GM21381 (cell line): ENCODE measurements around the gene MPV17L.
"Not testable (repeated sequence)": the region's sequence is repeated elsewhere in the genome, so short reads cannot be mapped to it uniquely, and the experiment has no call there.

Experiments
- ATAC-seq: cut with Tn5 transposase; IDR thresholded peaks from one replicate; pipeline ENCODE4 v1.9.1; 2021; ENCODE audit warnings: mild to moderate bottlenecking, moderate library complexity; ENCODE audit not compliant: unreplicated experiment

Gene MPV17L

DNA sequence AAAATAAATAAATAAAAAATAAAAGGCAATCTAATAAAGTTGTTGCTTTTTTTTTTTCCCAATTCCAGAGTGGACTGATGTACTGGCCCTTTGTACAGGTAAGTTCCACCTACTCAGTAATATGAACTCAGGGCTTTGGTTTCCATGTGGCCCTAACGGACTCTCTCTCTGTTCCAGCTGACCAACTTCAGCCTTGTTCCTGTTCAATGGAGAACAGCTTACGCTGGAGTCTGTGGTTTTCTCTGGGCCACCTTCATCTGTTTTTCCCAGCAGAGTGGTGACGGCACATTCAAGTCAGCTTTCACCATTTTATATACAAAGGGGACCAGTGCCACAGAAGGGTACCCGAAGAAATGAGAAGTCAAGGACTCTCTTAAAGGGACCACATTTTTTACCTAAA lies 12.2 kb downstream of the MPV17L start:
- ATAC-seq: not testable (repeated sequence)

DNA sequence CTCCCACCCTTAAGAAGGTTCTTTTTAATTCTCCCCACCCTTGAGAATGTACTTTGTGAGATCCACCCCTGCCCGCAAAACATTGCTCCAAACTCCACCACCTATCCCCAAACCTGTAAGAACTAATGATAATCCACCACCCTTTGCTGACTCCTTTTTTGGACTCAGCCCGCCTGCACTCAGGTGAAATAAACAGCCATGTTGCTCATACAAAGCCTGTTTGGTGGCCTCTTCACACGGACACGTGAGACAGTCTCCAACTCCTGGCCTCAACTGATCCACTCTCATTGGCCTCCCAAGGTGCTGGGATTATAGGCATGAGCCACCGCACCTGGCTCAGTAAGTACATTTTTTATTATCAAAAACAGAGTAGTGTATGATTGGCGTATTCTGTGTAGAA lies 13.9 kb downstream of the MPV17L start:
- ATAC-seq: not testable (repeated sequence)

DNA sequence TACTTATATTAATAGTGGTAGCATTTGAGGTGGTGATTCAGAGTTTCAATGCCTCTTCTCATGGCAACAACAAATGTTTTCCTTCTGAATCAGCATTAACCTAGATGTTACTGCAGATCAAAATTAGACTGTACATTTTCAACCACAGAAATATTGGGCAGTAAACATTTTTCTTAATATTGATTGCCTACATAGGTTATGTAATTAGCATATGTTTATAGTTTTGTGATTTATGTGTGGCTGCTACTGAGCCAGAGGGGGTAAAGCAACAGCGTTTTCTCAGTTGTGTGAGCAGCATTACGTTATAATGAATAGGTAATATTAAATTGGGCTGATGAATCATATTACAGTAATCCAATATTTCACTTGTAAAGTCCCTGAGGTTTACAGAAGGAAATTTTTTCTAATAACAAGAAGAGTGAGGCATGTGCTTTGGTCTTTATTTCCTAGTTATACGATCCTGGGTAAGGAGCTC lies 20.0 kb downstream of the MPV17L start:
- no peak for ATAC-seq

DNA sequence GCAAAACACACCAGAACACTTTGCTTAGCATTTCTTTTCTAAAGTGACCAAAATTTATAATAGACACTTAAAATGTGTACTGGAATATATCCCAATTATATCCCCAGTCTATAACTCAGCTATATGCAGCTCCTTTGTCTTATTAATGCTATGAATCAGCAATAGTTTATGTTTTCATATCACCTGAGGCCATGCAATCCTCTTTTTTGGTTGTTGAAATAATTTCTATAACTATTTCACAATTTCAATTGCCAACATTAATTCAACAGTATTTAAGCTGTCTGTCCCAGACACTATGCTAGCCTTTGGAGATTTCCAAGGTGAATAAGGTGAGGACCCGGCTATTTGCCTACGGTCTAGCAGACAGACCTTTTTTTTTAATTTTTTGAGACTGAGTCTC lies 21.6 kb downstream of the MPV17L start:
- no peak for ATAC-seq

DNA sequence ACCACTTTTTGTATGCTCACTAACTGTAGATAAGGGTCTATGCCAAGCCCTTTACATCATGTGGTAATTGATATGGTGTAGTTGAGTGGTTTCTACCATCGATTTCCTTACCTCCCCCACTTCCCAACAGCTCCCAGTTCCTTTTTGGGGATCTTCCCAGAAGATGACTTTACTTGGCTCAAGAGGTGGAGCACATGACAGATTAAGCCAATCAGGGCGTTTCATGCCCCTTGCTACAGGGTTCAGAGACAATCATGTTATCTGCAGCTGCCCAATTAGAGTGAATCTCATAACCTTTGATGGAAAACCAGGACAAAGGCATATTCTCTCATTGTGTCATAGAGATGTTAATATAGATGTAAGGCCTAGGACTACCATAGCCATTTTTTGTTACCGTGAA lies 22.7 kb downstream of the MPV17L start:
- no peak for ATAC-seq

DNA sequence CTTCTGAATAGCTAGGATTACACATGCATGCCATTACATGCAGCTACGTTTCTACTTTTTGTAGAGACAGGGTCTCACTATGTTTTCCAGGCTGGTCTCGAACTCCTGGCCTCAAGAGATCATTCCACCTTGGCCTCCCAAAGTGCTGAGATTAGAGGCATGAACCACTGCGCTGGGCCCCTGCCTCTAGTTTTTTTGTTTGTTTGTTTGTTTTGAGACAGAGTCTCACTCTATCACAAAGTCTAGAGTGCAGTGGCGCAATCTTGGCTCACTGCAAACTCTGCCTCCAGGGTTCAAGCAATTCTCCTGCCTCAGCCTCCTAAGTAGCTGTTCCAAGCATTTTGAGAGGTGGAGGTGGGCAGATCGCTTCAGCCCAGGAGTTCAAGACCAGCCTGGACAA lies 26.1 kb downstream of the MPV17L start:
- not testable (repeated sequence) for ATAC-seq

DNA sequence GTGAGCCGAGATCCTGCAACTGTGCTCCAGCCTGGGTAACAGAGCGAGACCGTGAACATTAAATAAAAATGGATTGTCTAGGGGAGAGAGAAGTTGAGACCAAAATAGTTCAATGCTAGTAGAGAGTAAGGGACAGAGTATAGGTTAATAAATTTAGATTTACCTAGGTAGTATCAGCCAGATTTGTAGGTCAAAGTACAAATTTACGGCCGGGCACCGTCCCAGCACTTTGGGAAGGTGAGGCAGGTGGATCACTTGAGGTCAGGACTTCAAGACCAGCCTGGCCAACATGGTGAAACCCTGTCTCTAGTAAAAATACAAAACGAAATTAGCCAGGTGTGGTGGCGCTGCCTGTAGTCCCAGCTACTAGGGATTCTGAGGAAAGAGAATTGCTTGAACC lies 26.7 kb downstream of the MPV17L start:
- ATAC-seq: no peak

DNA sequence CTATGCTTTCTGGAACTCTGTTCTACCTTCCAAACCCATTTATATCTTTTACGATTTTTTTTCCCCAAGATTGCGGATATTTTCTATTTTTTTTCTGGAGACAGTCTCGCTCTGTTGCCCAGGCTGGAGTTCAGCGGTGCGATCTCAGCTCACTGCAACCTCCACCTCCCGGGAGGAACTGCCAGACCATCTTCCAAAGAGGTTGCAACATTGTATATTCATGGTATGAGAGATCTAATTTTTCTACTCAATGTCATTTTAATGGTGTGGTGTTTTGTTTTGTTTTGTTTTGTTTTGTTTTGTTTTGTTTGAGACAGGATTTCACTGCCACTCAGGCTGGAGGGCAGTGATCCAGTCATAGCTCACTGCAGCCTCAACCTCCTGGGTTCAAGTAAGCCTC lies 30.3 kb downstream of the MPV17L start:
- ATAC-seq: no peak

DNA sequence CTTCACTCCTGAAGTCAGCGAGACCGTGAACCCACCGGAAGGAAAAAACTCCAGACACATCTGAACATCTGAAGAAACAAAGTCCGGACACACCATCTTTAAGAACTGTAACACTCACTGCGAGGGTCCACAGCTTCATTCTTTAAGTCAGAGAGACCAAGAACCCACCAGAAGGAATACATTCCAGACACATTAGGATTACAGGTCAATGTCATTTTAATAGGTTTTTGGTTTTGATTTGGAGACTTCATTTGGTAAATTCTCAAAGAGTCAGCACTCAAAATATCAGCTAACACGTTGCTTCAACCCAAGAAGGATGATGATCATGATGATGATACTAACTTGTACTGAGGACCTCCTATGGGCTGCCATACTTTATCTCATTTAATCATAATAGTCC lies 31.2 kb downstream of the MPV17L start:
- ATAC-seq: no peak

DNA sequence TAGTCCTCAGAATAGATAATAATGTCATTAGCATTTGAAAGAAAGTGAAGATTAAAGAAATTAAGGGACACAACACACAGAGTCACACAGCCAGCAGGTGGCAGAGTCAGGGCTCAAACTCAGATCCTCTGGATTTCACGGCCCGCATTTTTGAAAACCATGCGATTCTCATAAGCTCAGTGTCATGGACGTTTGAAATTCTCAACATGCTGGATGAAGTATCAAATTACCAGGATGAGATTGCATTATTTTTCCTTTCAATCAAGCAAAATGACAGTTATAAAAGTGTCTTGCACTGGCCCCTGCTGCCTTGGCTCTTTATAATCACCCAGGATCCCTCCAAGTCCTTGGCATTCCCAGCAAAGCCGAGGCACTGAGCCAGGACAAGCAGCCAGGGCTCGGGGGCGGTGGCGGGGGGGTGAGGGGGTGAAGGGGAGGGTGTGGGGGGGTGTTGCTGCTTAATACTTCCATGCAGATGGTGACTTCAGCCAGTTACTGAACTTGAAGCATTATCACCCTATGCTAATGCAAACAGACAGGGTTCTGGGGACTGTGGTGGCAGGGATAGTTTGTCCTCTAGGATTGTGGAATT lies 32.2 kb downstream of the MPV17L start:
- ATAC-seq: no peak

DNA sequence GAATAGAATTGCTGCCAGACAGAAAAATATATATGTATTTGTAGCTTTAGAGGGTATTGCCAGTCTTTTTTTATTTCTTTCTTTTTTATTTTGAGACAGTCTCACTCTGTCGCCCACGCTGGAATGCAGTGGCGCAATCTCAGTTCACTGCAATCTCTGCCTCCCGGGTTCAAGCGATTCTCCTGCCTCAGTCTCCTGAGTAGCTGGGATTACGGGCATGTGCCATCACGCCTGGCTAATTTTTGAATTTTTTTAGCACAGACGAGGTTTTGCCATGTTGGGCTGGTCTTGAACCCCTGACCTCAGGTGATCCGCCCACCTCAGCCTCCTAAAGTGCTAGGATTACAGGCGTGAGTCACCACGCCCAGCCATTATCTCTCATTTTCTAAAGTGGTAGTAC lies 35.3 kb downstream of the MPV17L start:
- not testable (repeated sequence) for ATAC-seq

DNA sequence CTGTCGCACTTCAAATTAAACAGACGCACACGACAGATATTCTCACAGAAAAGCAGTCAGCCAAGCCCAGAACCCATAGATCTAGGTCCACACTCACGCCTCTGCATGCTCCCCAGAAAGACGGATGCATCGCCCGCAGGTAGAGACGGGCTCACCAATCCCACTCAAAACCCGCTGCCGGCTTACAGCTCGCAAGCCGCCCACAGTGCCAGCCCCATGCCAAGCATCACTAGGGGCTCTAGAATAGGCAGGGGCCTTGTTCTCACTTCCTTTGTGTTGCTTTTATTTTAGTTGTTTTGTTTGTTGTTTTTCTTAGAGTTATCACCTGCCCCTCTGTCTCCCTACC lies 38.5 kb downstream of the MPV17L start:
- ATAC-seq: no peak

DNA sequence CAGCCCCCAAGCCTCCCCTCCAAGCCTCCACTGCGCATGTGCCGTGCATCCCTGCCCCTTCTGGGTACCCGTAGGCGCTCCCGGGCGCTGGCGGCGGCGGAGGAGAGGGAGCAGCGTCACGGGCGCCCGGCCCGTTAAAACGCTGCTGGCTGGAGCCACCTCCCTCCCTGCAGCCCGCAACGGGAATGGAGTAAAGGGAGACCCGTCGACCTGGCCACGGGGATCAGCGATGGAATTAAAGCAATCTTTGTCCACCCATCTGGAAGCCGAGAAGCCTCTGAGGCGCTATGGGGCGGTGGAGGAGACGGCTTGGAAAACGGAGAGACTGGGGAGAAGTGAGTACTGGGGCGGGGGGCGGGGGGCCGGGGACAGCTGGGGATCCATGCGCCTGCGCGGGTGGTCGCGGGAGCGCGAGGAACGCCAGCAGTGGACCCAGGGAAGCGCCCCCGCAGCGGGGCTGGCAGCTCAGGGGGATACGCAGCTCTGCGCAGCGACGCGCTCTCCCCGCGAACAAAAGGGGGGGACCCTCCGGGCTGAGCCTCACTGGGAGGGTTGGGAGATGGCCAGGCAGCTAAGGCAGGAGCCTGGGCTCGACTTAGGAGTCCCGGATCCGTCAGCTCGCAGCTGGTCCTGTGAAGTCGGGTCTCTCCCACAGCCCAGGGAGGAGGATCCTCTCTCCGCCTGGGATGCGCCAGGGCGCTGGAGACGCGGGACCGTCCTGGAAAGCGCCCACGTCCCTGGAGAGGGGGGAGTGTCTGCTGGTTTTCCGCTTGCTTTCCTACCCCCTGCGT lies 39.1 kb downstream of the MPV17L start, which contains the start of gene BMERB1:
Gene BMERB1 (plus strand): TSS at position 164 of the 791 bp plus-strand sequence. CDS start 66 bp downstream, at position 230.
- no peak for ATAC-seq

DNA sequence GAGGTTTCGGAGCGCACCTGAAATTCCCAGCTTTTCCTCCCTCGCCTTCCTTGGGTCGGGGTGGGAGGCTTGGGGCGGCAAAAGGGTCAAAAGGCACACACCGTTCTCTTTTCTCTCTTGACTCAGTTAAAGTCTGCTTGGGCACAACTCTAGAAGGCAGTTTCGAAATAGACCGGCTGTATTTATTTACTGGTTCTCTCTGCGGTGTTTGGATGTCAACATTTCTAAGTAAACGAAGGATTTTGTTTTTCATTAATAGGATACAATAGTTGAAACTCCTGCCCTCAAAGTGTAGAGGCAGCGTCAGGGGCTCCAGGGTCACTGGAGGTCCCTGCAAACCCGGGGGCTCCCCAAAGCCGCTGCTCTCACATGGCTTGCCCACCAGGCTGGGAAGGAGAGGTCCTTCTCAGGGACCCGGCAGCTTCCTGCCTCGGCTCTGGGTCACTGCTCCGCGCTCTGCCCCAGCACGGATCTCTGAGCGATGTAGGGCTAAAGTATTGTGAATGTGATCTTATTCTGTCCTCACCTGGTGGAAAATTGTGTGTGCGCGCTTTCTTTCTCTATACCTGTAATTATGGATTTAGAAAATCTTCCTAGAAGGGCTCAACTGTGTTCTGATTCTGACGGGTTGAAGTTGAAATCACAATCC lies 39.8 kb downstream of the MPV17L start:
- no peak for ATAC-seq

DNA sequence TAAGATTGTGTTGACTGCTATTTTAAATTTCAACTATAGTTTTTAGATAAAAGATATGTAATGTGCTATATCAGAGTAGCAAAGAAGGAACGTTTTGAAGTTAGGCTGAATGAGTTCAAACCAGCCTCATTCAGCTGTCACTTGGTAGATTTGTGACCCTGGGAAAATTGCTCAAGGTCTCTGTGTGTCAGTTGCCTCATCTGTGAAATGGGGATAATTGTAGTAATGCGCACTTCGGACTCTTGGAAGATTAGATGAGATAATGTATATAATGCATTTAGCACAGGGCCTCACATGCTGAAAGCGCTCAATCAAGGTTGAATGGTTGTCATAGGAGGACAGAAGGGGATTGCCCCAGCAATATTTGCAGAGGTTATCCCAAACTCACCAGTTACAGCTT lies 43.5 kb downstream of the MPV17L start:
- no peak for ATAC-seq

DNA sequence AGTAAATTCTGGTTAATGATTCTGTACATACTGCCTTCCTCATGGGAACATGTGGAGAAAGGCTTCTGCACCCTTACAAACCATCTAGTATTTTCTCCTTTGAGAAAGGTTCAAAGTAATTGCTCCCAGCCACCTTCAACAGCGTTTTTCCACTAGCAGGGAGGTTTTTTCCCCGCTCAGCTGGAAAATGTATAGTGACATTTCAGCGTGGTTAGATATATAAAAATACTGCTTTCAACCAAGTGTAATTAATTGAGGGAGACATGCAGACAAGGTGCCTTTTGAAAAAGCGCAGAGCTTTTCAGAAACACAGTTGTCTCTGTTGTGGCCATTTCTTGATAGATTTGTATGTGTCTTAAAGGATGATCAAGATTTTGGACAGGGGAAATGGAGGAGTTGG lies 44.0 kb downstream of the MPV17L start:
- ATAC-seq: no peak

DNA sequence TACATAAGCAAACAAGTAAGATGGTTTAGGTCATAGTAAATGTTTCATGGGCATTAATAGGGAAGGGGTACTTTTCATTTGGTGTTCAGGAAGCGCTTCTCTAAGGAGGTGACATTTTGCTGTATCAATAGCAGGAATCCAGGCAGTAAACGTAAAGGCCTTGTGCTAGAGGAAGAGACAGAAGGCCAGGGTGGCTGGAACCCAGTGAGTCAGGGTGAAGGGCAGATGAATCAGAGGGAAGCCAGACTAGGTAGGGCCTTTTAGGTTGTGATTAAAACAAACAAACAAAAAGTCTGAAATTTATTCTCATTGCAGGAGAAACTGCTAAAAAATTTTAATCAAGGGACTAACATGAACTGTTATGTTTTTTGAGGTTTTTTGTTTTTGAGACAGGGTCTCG lies 45.3 kb downstream of the MPV17L start:
- ATAC-seq: no peak

DNA sequence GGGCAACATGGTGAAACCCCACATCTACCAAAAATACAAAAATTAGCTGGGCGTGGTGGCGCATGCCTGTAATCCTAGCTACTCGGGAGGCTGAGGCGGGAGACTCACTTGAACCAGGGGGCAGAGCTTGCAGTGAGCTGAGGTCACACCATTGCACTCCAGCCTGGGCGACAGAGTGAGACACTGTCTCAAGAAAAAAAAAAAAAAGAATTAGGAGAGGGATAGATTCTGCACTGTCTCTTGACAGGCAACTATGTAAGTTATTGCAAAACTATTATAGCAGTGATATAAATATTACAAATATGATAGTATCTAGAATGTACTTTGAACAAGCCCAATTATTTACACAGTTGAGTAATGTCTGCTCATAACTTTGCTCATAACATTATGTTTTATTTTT lies 46.6 kb downstream of the MPV17L start:
- ATAC-seq: not testable (repeated sequence)

DNA sequence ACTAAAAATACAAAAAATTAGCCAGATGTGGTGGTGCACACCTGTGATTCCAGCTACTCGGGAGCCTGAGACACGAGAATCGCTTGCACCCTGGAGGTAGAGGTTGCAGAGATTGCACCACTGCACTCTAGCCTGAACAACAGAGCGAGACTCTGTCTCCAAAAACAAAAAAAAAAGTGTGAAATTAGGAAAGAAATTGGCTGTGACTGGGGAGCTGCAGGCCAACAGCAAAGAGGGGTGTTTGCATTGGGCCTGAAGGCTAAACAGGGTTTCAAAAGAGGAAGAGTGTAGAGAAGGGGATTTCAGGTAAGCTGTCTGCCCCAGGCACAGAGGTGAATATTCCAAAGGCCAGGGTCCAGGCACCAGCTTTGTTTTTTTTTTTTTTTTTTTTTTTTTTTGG lies 48.2 kb downstream of the MPV17L start:
- no peak for ATAC-seq

DNA sequence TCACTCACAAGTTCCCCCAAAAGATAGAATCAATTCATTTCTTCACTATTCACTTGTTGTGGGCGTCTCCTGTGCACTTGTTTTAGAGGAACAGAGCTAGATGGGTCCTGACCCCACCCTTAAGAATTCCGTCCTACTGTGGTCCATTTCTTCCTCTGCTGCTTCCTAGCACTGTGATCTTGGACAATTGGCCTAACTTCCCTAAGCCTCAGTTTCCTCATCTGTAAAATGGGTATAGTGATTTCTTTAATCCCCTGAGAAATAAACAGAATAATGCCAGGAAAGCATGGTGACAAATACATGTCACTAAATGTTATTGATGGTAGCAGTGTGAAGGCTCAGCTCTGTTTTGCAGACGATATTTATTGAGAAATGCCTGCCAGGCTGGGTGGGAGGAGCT lies 48.7 kb downstream of the MPV17L start:
- no peak for ATAC-seq

DNA sequence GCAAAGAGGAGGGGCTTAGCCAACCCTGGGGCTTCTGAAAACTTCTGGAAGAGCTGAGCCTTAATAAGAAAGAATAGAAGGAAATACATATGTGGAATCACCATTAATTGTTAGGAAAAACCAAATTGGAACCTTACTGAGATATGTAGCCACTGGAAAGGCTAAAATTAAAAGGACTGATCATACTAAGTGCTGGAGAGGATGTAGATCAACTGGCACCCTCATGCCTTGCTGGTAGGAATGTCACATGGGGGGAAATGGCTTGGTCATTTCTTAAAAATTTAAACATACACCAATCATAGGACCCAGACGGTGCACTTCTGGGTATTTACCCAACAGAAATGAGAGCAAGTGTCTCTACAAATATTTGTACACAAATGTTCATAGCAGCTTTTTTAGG lies 49.9 kb downstream of the MPV17L start:
- no peak for ATAC-seq

DNA sequence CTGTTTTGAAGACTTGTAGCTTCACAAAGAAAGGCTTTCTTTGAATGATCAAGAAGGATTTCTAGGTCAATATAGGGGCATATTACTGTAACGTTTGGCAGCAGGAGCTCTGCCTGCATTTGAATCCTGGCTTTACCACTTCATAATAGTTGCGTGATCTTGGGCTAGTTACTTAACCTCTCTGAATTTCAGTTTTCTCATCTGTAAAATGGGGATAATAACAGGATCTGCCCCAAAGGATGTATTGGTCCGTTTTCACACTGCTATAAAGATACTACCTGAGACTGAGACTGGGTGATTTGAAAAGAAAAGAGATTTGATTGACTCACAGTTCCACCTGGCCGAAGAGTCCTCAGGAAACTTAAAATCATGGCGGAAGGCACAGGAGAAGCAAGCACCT lies 51.3 kb downstream of the MPV17L start:
- ATAC-seq: no peak
